Liver (tissue), 9 donors: ENCODE data around the gene LRRC28. TPM values are rescaled to one million over a fixed set of nuclear protein-coding genes. Genes with fewer than 3 reads are reported as not detected.

Experiments used
- DNase-seq: peaks from one replicate; pipeline ENCODE4 v3.0.0-alpha.2; 2017; ENCODE audit warnings: low spot score
- H3K27ac ChIP-seq, 2 donors: one replicate each; pipeline ENCODE4 v1.7.0; 2013; ENCODE audit warnings: inconsistent platforms in 2 of 2, low read length in 2 of 2, control low read depth in 1 of 2, low read depth in 1 of 2, mild to moderate bottlenecking in 1 of 2
- H3K27me3 ChIP-seq, 4 donors: one replicate each; pipeline versions ENCODE4 v1.6.1 to v1.7.0; 2013; ENCODE audit warnings: low read length in 3 of 4, inconsistent platforms in 1 of 4, mild to moderate bottlenecking in 1 of 4, moderate library complexity in 1 of 4; ENCODE audit not compliant: control insufficient read depth in 4 of 4, insufficient read depth in 4 of 4
- H3K36me3 ChIP-seq, 4 donors: one replicate each; pipeline versions ENCODE4 v1.6.1 to v1.7.0; 2013; ENCODE audit warnings: low read length in 3 of 4, mild to moderate bottlenecking in 3 of 4, low read depth in 1 of 4, moderate library complexity in 1 of 4; ENCODE audit not compliant: control insufficient read depth in 4 of 4, insufficient read depth in 3 of 4
- H3K4me1 ChIP-seq, 4 donors: one replicate each; pipeline versions ENCODE4 v1.6.1 to v1.7.0; 2013; ENCODE audit warnings: low read length in 3 of 4, mild to moderate bottlenecking in 3 of 4, moderate library complexity in 1 of 4; ENCODE audit not compliant: control insufficient read depth in 4 of 4, insufficient read depth in 4 of 4
- H3K4me3 ChIP-seq, 3 donors: one replicate each; pipeline versions ENCODE4 v1.6.1 to v1.7.0; 2013; ENCODE audit warnings: low read length in 3 of 3, control low read depth in 1 of 3, low read depth in 1 of 3, mild to moderate bottlenecking in 1 of 3
- H3K9ac ChIP-seq, 2 donors: one replicate each; pipeline ENCODE4 v1.7.0; 2013; ENCODE audit warnings: low read length in 2 of 2, mild to moderate bottlenecking in 2 of 2, moderate library complexity in 2 of 2, control low read depth in 1 of 2, low read depth in 1 of 2
- H3K9me3 ChIP-seq, 4 donors: one replicate each; pipeline versions ENCODE4 v1.6.1 to v1.7.0; 2013; ENCODE audit warnings: low read length in 3 of 4; ENCODE audit not compliant: control insufficient read depth in 4 of 4
- CTCF ChIP-seq: fragments of 150-350 bp; IDR thresholded peaks from 2 replicates; pipeline ENCODE4 v1.5.1; 2017; ENCODE audit warnings: improper control_type of control experiment, low read depth, low read length; ENCODE audit not compliant: missing input control
- EGR1 ChIP-seq, 2 donors: IDR thresholded peaks; 2 replicates each; pipeline ENCODE4 v1.6.1; 2016 to 2018; ENCODE audit warnings: antibody characterized with exemption in 2 of 2, low read depth in 2 of 2
- FOXA1 ChIP-seq: IDR thresholded peaks from 2 replicates; pipeline ENCODE4 v1.6.1; 2016; ENCODE audit warnings: antibody characterized with exemption
- FOXA2 ChIP-seq: IDR thresholded peaks from 2 replicates; pipeline ENCODE4 v1.6.1; 2016; ENCODE audit warnings: antibody characterized with exemption
- GABPA ChIP-seq, 2 donors: IDR thresholded peaks in 1 of 2; conservative IDR thresholded peaks in 1 of 2; 2 replicates each; pipeline ENCODE4 v1.6.1; 2016; ENCODE audit warnings: antibody characterized with exemption in 2 of 2, mild to moderate bottlenecking in 1 of 2, moderate library complexity in 1 of 2
- HNF4A ChIP-seq, 2 donors: conservative IDR thresholded peaks; 2 replicates each; pipeline ENCODE4 v1.6.1; 2016; ENCODE audit warnings: antibody characterized with exemption in 2 of 2, mild to moderate bottlenecking in 2 of 2
- HNF4G ChIP-seq: IDR thresholded peaks from 2 replicates; pipeline ENCODE4 v1.6.1; 2016; ENCODE audit warnings: antibody characterized with exemption
- JUND ChIP-seq, 2 donors: IDR thresholded peaks; 2 replicates each; pipeline ENCODE4 v1.6.1; 2016; ENCODE audit warnings: antibody characterized with exemption in 2 of 2
- MAX ChIP-seq: IDR thresholded peaks from 2 replicates; pipeline ENCODE4 v1.6.1; 2016; ENCODE audit warnings: antibody characterized with exemption
- NR2F2 ChIP-seq: IDR thresholded peaks from 2 replicates; pipeline ENCODE4 v1.6.1; 2016; ENCODE audit warnings: antibody characterized with exemption
- RAD21 ChIP-seq, 2 donors: IDR thresholded peaks; 2 replicates each; pipeline ENCODE4 v1.6.1; 2016; ENCODE audit warnings: antibody characterized with exemption in 2 of 2, mild to moderate bottlenecking in 2 of 2
- RXRA ChIP-seq, 2 donors: IDR thresholded peaks; 2 replicates each; pipeline ENCODE4 v1.6.1; 2017 to 2018; ENCODE audit warnings: antibody characterized with exemption in 2 of 2, mild to moderate bottlenecking in 1 of 2
- SP1 ChIP-seq: IDR thresholded peaks from 2 replicates; pipeline ENCODE4 v1.6.1; 2018; ENCODE audit warnings: antibody characterized with exemption, mild to moderate bottlenecking
- TAF1 ChIP-seq: conservative IDR thresholded peaks from 2 replicates; pipeline ENCODE4 v1.6.1; 2016; ENCODE audit warnings: antibody characterized with exemption, mild to moderate bottlenecking
- YY1 ChIP-seq: IDR thresholded peaks from 2 replicates; pipeline ENCODE4 v1.6.1; 2016; ENCODE audit warnings: antibody characterized with exemption, mild to moderate bottlenecking
- ZBTB33 ChIP-seq: IDR thresholded peaks from 2 replicates; pipeline ENCODE4 v1.6.1; 2016; ENCODE audit warnings: antibody characterized with exemption
- WGBS: extraction: QIAGEN DNeasy Blood & Tissue Kit; methylation state at CpG from one replicate; pipeline ENCODE4 v1.1.7; 2013; 5-methylcytosine and 5-hydroxymethylcytosine counted together
- polyA plus RNA-seq, 2 donors: library from polyadenylated mRNA; stranded (reverse) in 1 of 2; unstranded in 1 of 2; fragments of 200-250 nt in 1 of 2; fragments of >200 nt in 1 of 2; fragmentation: Nextera tagmentation in 1 of 2; extraction: Ambion mirVana in 1 of 2; gene quantifications; one replicate each; pipeline versions ENCODE4 v1.2.1 to v1.2.3, GENCODE V29; 2013 to 2015
- total RNA-seq, 2 donors: library from RNA; depleted of rRNA; stranded (reverse); fragments of >200 nt; gene quantifications; one replicate each; pipeline ENCODE4 v1.2.3, GENCODE V29; 2014
- TF ChIP-seq, protein P1 (sequence below): IDR thresholded peaks from 2 replicates; pipeline ENCODE4 v1.6.1; 2016; ENCODE audit warnings: antibody characterized with exemption
- TF ChIP-seq, protein P2 (sequence below): IDR thresholded peaks from 2 replicates; pipeline ENCODE4 v1.6.1; 2016; ENCODE audit warnings: antibody characterized with exemption, mild to moderate bottlenecking
- donor health status: healthy.
- donor health status: healthy.
- donor health status: healthy.
- donor health status: healthy.
- donor health status: healthy.

LRRC28 gene
- total and polyA plus RNA-seq, 4 donors: 15.4 to 46.6 (median 41.0) TPM

DNA sequence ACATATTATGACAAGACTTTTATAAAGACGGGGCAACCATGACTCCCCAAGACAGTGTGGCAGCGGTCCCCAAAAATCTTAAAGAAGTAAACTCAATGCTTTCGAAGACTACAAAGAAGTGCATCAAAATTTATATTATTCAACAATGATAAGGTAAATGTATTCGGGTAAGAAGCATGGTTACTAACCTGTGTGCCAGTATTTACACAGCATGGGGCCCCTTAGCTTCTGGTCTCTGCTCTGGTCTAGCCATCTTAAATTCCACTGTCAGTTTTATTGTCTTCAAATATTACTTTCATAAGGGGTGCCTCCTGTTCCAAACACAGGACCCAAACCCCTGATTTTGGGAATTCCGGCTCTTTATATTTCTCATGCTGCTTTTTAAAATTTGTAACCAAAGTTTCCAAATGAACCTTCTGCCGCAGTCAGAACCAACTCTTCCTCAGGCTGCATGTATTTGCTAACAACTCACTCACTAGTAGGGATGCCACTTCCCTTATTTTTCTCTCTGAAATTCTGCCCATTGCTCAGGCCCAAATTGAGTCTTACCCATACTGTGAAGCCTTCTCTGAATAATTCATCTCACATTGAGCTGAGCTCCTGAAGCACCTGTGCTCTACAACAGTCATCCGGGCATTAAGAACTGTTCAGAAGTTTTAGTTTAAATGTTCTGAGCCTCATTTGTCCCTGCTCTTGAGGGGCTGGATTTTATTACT is 3.1 kb upstream of the LRRC28 start:
- WGBS: 76% methylated on average over 7 of the region's 7 CpGs
- no peak for TF ChIP-seq FOXA2
- no peak for TF ChIP-seq MAX
- TF ChIP-seq GABPA (IDR thresholded peaks at IDR 0.05 in 1 of 2, conservative IDR thresholded peaks at IDR 0.05 in 1 of 2): no peak
- no peak for TF ChIP-seq TAF1
- Histone ChIP-seq H3K9ac (peak overlapping the region; percentile 42 to 69), H3K36me3 (no peaks in the 10 kb centered on the region), H3K4me3 (peak overlapping the region; percentile 16 to 49 (median 42)), H3K9me3 (no peaks in the 10 kb centered on the region), H3K27ac (no peak overlapping the region), H3K27me3 (no peaks in the 10 kb centered on the region), H3K4me1 (peaks cover 5 to 30% (median 24%) of the 10 kb centered on the region in 4 donors)
- DNase-seq: no peak

- WGBS: 4% methylated on average over 14 of the region's 14 CpGs
- H3K4me1 ChIP-seq: peaks cover 5 to 39% (median 31%) of the 10 kb centered on the region in 4 donors
Measured at GRCh38 chr15:99249270-99249841, 1.9 kb upstream of the LRRC28 start, which contains the start of gene TTC23. TSS of gene TTC23 (minus strand) at chr15:99249581. CDS start at chr15:99228712, 20,869 bp downstream.

More at GRCh38 chr15:99249270-99249841, 1.9 kb upstream of the LRRC28 start, which contains the start of gene TTC23:
- no peaks in the 10 kb centered on the region for H3K9me3 ChIP-seq
- peak within 1 kb of the TSS; percentile 69 to 83 for H3K9ac ChIP-seq
- H3K4me3 ChIP-seq: peak within 1 kb of the TSS; percentile 55 to 90 (median 79)
- TF ChIP-seq SP1 (peak; percentile 63), ZBTB33 (peak; percentile 84), GABPA (IDR thresholded peaks at IDR 0.05 in 1 of 2, conservative IDR thresholded peaks at IDR 0.05 in 1 of 2) (peak in 1 of 2 donors; percentile 53), TAF1 (peak; percentile 67), RAD21 (IDR thresholded peaks at IDR 0.05) (no peak), YY1 (peak; percentile 97), JUND (IDR thresholded peaks at IDR 0.05) (peak; percentile 26 to 50), FOXA1 (no peak), HNF4A (conservative IDR thresholded peaks at IDR 0.05) (peak; percentile 53 to 58), HNF4G (no peak), RXRA (IDR thresholded peaks at IDR 0.05) (peak; percentile 21 to 40), EGR1 (IDR thresholded peaks at IDR 0.05; ENCODE audit: low read depth in 2 of 2) (peak in 1 of 2 donors; percentile 15), MAX (peak; percentile 47), NR2F2 (peak; percentile 64), FOXA2 (no peak), CTCF (no peak)
- TF ChIP-seq, protein P1, sequence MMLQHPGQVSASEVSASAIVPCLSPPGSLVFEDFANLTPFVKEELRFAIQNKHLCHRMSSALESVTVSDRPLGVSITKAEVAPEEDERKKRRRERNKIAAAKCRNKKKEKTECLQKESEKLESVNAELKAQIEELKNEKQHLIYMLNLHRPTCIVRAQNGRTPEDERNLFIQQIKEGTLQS: no peak
- TF ChIP-seq, protein P2, sequence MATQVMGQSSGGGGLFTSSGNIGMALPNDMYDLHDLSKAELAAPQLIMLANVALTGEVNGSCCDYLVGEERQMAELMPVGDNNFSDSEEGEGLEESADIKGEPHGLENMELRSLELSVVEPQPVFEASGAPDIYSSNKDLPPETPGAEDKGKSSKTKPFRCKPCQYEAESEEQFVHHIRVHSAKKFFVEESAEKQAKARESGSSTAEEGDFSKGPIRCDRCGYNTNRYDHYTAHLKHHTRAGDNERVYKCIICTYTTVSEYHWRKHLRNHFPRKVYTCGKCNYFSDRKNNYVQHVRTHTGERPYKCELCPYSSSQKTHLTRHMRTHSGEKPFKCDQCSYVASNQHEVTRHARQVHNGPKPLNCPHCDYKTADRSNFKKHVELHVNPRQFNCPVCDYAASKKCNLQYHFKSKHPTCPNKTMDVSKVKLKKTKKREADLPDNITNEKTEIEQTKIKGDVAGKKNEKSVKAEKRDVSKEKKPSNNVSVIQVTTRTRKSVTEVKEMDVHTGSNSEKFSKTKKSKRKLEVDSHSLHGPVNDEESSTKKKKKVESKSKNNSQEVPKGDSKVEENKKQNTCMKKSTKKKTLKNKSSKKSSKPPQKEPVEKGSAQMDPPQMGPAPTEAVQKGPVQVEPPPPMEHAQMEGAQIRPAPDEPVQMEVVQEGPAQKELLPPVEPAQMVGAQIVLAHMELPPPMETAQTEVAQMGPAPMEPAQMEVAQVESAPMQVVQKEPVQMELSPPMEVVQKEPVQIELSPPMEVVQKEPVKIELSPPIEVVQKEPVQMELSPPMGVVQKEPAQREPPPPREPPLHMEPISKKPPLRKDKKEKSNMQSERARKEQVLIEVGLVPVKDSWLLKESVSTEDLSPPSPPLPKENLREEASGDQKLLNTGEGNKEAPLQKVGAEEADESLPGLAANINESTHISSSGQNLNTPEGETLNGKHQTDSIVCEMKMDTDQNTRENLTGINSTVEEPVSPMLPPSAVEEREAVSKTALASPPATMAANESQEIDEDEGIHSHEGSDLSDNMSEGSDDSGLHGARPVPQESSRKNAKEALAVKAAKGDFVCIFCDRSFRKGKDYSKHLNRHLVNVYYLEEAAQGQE: peak; percentile 72
- no peaks in the 10 kb centered on the region for H3K36me3 ChIP-seq
- no peak for DNase-seq
- no peaks in the 10 kb centered on the region for H3K27me3 ChIP-seq
- peak within 1 kb of the TSS; percentile 73 to 90 for H3K27ac ChIP-seq
